HG03565 (cell line): ENCODE data around the gene SIGLECL1.

Experiments used
- ATAC-seq: cut with Tn5 transposase; IDR thresholded peaks from one replicate; pipeline ENCODE4 v1.9.1; 2021; ENCODE audit warnings: mild to moderate bottlenecking, moderate library complexity; ENCODE audit not compliant: unreplicated experiment

The SIGLECL1 gene

GRCh38 chr19:51252306-51253079 is 1.6 kb downstream of the SIGLECL1 start:
- ATAC-seq: no peak

GRCh38 chr19:51253088-51253806 is 2.4 kb downstream of the SIGLECL1 start:
- no peak for ATAC-seq

DNA sequence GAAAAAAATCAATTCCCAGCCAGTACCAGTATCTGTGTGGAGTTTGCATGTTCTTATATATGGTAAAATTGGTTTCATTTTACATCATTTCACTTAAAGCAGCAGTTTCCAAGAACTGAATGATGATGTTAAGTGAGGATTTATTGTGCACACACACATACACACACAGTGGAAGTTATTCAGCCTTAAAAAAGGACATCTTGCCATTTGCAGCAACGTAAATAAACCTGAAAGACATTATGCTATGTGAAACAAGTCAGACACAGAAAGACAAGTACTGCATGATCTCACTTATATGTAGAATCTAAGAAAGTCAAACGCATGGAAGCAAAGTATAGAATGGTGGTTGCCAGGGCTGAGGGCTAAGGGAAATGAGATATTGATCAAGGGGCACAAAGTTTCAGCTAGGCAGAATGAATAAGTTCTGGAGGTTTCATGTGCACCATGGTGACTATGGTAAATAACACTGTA is 5.3 kb downstream of the SIGLECL1 start:
- ATAC-seq: no peak

DNA sequence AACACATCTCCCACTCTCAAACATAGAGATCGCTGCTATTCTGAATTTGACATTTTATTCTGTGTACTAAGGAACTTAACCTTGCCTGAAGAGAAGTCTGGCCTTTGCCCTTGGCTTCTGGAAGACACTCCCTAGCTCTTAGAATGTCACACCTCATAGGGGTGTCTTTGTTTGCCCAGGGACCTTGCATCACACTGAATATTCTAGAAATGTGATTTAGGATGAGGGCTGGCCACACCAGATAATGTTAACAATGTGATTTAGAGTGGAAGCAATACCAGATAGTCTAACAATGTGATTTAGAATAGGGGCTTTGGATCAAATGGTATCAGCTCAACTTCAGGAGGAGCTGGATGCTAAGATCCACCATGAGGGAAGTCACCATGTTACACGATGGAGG is 6.6 kb downstream of the SIGLECL1 start:
- ATAC-seq: no peak

DNA sequence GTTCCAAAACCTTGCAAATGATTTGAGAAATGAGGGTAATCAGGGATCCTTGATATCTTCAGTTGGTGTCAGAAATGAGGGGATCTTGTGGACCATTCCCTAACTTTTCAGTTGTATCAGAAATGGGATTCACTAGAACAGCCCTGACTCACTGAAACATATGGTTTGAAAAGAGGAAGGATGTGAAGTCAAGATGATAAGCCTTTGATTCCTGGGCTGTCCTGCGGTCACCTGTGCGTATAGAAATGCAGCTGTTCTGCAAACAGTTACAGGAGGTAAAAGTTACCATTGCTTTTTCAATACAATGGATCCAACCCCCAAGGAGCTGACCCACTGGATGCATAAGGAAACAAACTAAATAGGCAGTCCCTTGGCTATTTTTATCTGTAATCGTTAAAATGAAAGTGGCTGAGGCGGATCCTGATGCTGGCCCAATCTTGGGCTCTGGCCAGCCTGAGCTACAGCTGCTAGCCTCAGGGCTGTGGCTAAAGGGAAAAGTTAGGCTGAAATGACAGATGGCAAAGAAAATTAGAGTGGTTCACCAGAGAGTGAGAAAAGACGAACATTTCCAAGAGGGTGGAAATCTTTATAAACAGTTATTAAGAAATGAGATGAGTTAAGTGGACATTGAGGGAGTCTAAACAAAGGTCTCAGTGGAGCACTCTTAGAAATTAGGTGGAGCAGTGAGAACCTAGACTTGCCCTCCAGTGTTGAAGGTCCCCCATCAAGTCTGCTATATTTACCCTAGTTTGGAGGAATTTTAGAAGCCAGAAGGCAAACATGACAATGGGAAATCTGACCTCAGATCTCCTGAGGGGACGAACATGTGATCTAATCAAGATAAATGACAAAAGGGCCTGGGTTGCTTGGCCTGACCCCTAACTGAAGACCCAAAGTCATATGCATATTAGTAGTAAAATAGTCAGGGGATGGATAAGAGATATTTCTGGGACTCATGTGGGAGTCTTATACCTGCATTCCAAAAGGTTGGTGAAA is 7.6 kb downstream of the SIGLECL1 start:
- no peak for ATAC-seq

DNA sequence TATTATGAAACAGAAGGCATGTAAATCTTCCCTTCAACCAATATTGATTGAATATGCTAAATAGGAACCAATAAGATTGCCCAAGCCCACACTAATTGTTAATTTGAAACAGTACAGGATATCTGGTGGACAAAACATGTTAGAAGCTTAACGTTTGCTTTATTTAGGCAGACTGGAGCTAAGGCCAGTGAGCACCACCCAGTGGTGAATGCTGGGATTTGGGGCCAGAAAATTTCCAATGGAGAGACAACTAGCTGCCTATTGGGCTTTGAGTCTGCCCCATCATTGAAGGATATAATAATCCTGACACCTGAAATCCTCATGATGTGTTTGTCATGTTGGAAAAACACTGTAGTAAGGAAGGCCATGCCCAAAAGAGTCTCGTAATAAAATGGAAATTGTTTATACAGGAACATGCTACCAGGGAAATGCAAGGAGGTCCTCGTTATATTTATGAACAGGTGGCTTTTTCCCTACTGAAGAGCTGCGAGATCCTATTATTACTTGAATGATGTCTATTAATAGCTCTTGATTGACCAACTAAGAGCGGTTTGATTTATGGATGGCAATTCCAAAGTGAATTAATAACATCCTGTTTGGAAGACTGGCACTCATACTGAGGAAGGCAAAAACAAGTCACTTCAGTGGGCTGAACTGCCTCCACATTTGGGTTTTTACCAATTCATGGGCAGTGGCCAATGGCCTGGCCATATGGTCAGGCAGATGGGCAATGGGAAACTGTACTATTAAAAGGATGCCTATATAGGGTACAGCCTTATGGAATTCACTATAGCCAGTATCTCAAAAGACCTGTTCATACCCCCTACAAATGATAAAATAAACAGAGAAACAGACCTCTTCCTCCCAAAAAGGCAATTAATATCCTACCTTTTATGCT is 8.7 kb downstream of the SIGLECL1 start:
- ATAC-seq: no peak

DNA sequence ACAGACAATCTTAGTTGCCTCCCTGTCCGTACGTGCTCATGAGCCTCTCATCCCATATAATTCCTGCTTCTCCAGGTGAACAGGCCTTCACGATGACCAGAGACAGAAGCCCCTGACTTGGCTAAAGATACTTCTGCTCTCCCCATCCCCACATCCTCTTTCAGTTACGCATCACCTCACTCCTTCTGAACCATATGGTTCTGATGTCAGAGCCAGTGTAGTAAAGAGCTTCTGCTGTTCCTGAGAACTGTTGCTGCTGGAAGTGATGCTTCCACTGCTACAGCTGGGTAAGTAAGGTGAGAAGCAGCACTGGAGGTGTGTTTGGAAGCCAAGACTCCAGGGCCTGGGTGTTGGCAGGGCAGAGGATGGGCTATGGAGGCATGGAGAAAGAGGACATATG is 12.9 kb downstream of the SIGLECL1 start:
- ATAC-seq: no peak

DNA sequence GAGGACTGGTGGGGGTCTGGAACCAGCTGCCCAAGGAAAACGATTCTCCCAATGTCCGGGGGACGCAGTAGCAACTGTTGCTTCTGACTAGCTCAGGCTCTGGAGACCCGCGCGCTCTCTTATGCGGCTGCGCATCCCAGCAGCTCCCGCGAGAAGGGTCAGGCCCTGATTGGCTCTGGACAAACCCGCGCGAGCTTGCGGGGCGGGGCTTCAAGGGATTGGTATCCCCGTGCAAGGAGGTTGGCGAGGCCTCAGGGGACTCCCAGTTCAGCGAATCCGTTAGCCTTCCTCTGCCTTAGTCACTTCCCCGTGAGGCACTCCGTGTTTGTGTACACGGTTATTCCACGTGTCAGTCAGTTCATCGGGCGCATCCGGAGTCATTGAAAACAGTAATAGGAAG is 20.2 kb downstream of the SIGLECL1 start:
- no peak for ATAC-seq

GRCh38 chr19:51272183-51272810 is 21.4 kb downstream of the SIGLECL1 start:
- no peak for ATAC-seq

GRCh38 chr19:51274049-51274770 is 23.3 kb downstream of the SIGLECL1 start:
- no peak for ATAC-seq

DNA sequence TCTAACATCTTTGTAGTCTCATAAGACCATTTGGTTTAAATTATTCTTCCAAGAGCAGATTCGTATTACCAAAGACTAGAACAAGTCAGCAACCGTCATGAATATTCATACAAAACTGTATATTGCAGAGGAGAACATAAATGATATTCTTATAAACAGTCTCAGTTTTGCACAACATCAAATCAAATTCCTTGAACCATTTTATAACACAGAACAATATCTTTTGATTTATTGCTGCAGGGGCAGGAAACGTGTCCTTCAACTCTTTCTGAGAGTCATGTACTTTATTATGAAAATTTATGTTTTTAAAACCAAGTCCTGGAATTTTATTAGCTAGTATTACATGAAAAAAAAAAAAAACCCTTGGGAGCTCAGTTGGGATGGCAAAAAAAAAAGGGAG is 26.2 kb downstream of the SIGLECL1 start:
- ATAC-seq: no peak

DNA sequence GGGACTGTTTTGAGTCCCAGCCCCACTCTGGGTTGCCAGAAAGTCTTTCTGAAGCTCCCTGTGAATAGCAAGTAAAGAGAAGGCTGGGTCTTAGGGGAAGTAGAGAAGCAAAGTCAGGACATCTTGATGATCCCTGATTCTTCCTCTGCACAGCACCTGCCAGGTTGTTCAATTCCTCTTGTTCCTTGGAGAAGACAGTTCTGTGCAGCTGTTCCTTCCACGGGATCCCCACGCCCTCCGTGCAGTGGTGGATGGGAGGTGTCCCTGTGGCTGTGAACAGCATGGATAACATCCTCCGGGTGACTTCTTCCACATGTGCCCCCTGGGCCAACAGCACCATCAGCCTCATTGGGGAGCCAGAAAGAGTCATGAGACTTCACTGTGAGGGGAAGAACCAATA is 31.5 kb downstream of the SIGLECL1 start:
- no peak for ATAC-seq

- ATAC-seq: no peak
Measured at GRCh38 chr19:51285682-51286081, 34.8 kb downstream of the SIGLECL1 start.

DNA sequence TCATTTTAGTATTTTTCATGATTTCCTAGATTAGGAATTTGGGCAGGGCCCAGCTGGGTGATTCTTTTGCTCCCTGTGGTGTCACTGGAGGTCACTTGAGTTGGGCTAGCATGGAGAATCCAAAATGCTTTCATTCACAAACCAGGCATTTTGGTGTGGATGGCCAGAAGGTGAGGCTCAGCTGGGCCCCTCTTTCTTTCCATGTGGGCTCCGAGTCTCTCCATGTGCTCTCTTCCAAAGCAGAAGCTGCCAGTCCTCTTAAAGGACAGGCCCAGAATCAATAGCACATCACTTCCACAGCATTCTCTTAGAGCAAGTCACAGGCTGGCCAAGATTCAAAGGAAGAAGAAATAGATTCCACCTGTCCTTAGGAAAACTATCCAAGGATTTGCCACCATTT is 38.8 kb downstream of the SIGLECL1 start:
- no peak for ATAC-seq

- no peak for ATAC-seq
Measured at GRCh38 chr19:51292971-51293370, 42.1 kb downstream of the SIGLECL1 start.

DNA sequence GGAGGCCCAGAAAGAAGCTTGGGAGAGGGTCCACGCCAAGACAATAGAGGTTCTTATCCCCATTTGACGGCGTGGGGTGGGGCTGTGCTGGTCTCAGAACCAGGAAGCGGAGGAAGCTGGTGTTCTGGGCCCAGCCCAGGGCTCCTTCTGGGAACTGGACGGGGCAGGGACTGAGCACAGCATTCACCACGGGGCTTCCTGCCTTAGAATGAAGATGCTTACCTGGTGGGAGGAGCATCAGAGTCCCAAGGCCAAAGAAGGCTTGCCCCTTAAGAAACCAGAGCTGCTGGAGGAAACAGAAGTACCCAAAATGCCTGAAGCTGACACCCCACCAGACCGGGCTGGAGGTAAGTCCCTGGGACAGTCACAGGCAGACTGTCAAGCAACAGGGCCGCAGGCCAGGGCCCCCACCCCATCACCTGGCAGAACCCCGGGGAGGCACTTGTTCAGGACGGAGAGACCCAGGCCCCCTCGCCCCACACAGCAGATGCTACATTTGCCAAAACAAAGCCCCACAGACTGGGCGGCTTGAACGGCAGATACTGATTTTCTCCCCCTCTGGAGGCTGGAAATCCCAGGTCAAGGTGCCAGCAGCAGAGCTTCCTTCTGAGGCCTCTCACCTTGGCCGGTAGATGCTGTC is 42.8 kb downstream of the SIGLECL1 start:
- no peak for ATAC-seq

DNA sequence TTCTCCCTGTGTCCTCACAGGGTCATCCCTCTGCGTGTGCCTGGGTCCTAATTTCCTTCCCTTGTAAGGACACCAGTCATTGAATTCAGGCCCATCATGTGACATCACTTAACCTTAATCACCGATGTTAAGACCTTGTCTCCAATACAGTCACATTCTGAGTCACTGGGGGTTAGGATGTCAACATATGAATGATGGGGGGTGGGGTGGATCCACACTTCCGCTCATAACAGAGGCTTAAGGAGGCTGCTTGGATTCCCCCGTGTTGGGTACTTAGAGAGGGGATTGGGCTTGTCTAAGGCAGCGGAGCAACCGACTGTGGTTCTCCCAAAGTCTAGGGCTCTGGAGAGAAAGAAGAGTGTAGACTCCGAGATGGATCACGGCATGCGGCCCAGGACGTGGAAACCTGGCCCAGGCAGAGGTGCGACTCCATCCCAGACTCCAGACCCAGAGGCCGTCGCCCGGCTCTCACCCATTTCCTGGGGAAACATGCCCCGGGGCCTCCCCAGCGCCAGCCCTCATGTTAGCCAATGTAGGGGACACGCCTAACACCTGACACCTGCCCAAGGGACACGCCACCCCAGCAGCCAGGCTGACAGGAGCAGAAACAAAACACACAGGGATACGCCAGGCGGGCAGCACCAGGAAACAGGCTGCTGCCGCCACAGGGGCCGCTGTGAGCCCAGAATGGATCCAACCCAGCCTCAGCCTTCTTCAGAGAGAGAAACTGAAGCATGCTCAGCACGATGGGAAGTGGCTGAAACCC is 43.5 kb downstream of the SIGLECL1 start:
- no peak for ATAC-seq

GRCh38 chr19:51294977-51295375 is 44.1 kb downstream of the SIGLECL1 start:
- no peak for ATAC-seq
